Stimulated activated naive CD8-positive, alpha-beta T cell treated with anti-CD3 and anti-CD28 coated beads, Interleukin-15, Interleukin-2, amounts not matched to agents 100 U/mL and 50 U/mL, for 24 hours (primary cell): Measurements from ENCODE around the gene PCARE.

Source experiments
- ATAC-seq: fragments of 150-1000 bp; cut with Tn5 transposase; one replicate; pipeline ENCODE4 v1.10.0; 2021
- DNase-seq: peaks from one replicate; pipeline ENCODE4 v3.0.0; 2021

PCARE gene

GRCh38 chr2:29063056-29063455, 11.3 kb downstream of the PCARE start:
- ATAC-seq (no peak), DNase-seq (no peak)

- no peak for DNase-seq
- ATAC-seq = no peak
Observed at GRCh38 chr2:29062371-29062770, 12.0 kb downstream of the PCARE start.

- no peak for DNase-seq
Observed at GRCh38 chr2:29061616-29062015, 12.7 kb downstream of the PCARE start.

GRCh38 chr2:29061176-29061575, 13.1 kb downstream of the PCARE start:
- no peak for DNase-seq
- ATAC-seq = no peak

More at GRCh38 chr2:29061616-29062015, 12.7 kb downstream of the PCARE start:
- no peak for ATAC-seq

GRCh38 chr2:29060441-29060840, 13.9 kb downstream of the PCARE start:
- ATAC-seq (no peak), DNase-seq (no peak)

GRCh38 chr2:29059624-29060023, 14.7 kb downstream of the PCARE start:
- ATAC-seq (peak; percentile 82), DNase-seq (no peak)

GRCh38 chr2:29057006-29057405, 17.3 kb downstream of the PCARE start:
- ATAC-seq (no peak), DNase-seq (no peak)

- peak; percentile 57 for ATAC-seq
- DNase-seq = no peak
Observed at GRCh38 chr2:29056452-29056851, 17.9 kb downstream of the PCARE start.

GRCh38 chr2:29055601-29056000, 18.7 kb downstream of the PCARE start:
- ATAC-seq = no peak
- no peak for DNase-seq

- ATAC-seq = no peak
- no peak for DNase-seq
Observed at GRCh38 chr2:29054430-29054829, 19.9 kb downstream of the PCARE start.

GRCh38 chr2:29053670-29054400, 20.5 kb downstream of the PCARE start:
- no peak for DNase-seq
- no peak for ATAC-seq

- DNase-seq (no peak), ATAC-seq (peak; percentile 44)
Observed at GRCh38 chr2:29053223-29053622, 21.1 kb downstream of the PCARE start.

GRCh38 chr2:29052807-29053206, 21.5 kb downstream of the PCARE start:
- ATAC-seq = no peak
- DNase-seq = no peak

GRCh38 chr2:29051730-29052129, 22.6 kb downstream of the PCARE start:
- ATAC-seq = no peak
- DNase-seq = no peak

- ATAC-seq (no peak), DNase-seq (no peak)
Observed at GRCh38 chr2:29050591-29050990, 23.7 kb downstream of the PCARE start.

- no peak for DNase-seq
- ATAC-seq = no peak
Observed at GRCh38 chr2:29047083-29047845, 27.1 kb downstream of the PCARE start.

GRCh38 chr2:29046321-29046720, 28.0 kb downstream of the PCARE start:
- DNase-seq (no peak), ATAC-seq (no peak)

GRCh38 chr2:29044459-29044858, 29.9 kb downstream of the PCARE start:
- DNase-seq = no peak
- no peak for ATAC-seq

- ATAC-seq (no peak), DNase-seq (no peak)
Observed at GRCh38 chr2:29042561-29043075, 31.7 kb downstream of the PCARE start.

GRCh38 chr2:29041161-29041660, 33.1 kb downstream of the PCARE start:
- ATAC-seq = no peak
- DNase-seq = no peak

GRCh38 chr2:29040552-29040951, 33.8 kb downstream of the PCARE start:
- DNase-seq = no peak
- no peak for ATAC-seq

GRCh38 chr2:29039718-29040480, 34.4 kb downstream of the PCARE start:
- no peak for DNase-seq

More at GRCh38 chr2:29039718-29040480, 34.4 kb downstream of the PCARE start:
- no peak for ATAC-seq
